GM12892 (cell line): ENCODE measurements around the gene LRRC74A.

Experiments
- POLR2A ChIP-seq: IDR thresholded peaks from 2 replicates; pipeline ENCODE4 v1.6.1; 2011; ENCODE audit warnings: low read depth, low read length, control low read depth
- TAF1 ChIP-seq: IDR thresholded peaks from 2 replicates; pipeline ENCODE4 v1.6.1; 2011; ENCODE audit warnings: low read depth, mild to moderate bottlenecking, control low read depth, low read length, borderline replicate concordance

- TF ChIP-seq TAF1: no peak
- TF ChIP-seq POLR2A: no peak
Observed at GRCh38 chr14:76917158-76917596, 91.0 kb downstream of the LRRC74A start.
